ENCODE results near the gene EPB41L1. TPM values are rescaled to one million over a fixed set of nuclear protein-coding genes. Genes with fewer than 3 reads are reported as not detected.

Gene EPB41L1
- total RNA-seq, 1 experiment from 2014 or later, result 42.1 TPM

GRCh38 chr20:36114707-36115106, 39.8 kb upstream of the EPB41L1 start:
- no peaks in the 10 kb centered on the region for H3K9me3 ChIP-seq (ENCODE audit: control insufficient read depth in 1 of 2, insufficient read depth in 1 of 2, low read depth in 1 of 2, low read length in 2 of 2)
- no peak overlapping the region for H3K9ac ChIP-seq (ENCODE audit: low read length)
- H3K79me2 ChIP-seq (ENCODE audit: insufficient read depth, low read length), result no peaks in the 10 kb centered on the region
- H3K4me3 ChIP-seq (replicated peaks in 1 of 2; ENCODE audit: low read depth in 1 of 2, low read length in 2 of 2), result no peak overlapping the region
- no peaks in the 10 kb centered on the region for H4K20me1 ChIP-seq (ENCODE audit: insufficient read depth)
- RAD21 ChIA-PET (ENCODE audit: low non-redundant PET in 1 of 2, low total read pairs in 2 of 2, uncharacterized antibody in 2 of 2, unreplicated experiment in 2 of 2), result no interaction called here
- POLR2A ChIA-PET, result no interaction called here
- BruUV-seq (replicated peaks), result no TSS peak
- DNase-seq (ENCODE audit: low read depth, low spot score), result no peak
- H3K4me2 ChIP-seq (ENCODE audit: low read length), result no peak overlapping the region
- intact Hi-C loops (cut with micrococcal nuclease), result no loop called here
- H3K36me3 ChIP-seq (ENCODE audit: control insufficient read depth in 1 of 2, insufficient read depth in 2 of 2, low read length in 2 of 2), result no peaks in the 10 kb centered on the region
- no peaks in the 10 kb centered on the region for H3K9me2 ChIP-seq (ENCODE audit: insufficient read depth)
- TF ChIP-seq RAD21 (IDR thresholded peaks at IDR 0.05; ENCODE audit: low read depth) (no peak), EZH2 (IDR thresholded peaks at IDR 0.05) (no peak), ZNF274 (IDR thresholded peaks at IDR 0.05; ENCODE audit: low read depth, low read length) (no peak), MAX (IDR thresholded peaks at IDR 0.05) (no peak), ELF1 (IDR thresholded peaks at IDR 0.05; ENCODE audit: borderline replicate concordance, low read depth) (no peak), REST (IDR thresholded peaks at IDR 0.05; ENCODE audit: low read depth) (no peak), CTCF (IDR thresholded peaks at IDR 0.05 in 2 of 3, conservative IDR thresholded peaks at IDR 0.05 in 1 of 3; ENCODE audit: borderline replicate concordance in 1 of 3, insufficient read depth in 1 of 3, low read depth in 2 of 3, low read length in 2 of 3) (0 out of 6 replicates have a peak, but pooled peaks of 1 of the 3 experiments have one; percentile 4), ZBTB33 (IDR thresholded peaks at IDR 0.05; ENCODE audit: extremely low read depth, insufficient replicate concordance, low read length) (no peak), EGR1 (IDR thresholded peaks at IDR 0.05; ENCODE audit: low read depth) (no peak)
- CTCF ChIA-PET, result interaction anchor here (0.7 to 1.5 kb wide), 3 partner anchors 122 to 160 kb away, joined by 3 to 5 read pairs (median 3); partner anchors contain the start of gene SCAND1
- no peaks in the 10 kb centered on the region for H3K27me3 ChIP-seq (ENCODE audit: insufficient read depth, low read length)
- peaks cover 5 to 41% of the 10 kb centered on the region in 2 experiments; a peak in 3 of 4 replicates for H3K4me1 ChIP-seq (ENCODE audit: control insufficient read depth in 1 of 2, insufficient read depth in 2 of 2, low read length in 2 of 2)
- no peak overlapping the region for H2AFZ ChIP-seq (ENCODE audit: low read depth, low read length, poor library complexity, severe bottlenecking)
- no peak overlapping the region for H3K27ac ChIP-seq (ENCODE audit: low read depth, low read length)
- ATAC-seq, result peak; percentile 43
